ENCODE measurements around the gene CYP26A1.

CYP26A1 gene, protein sequence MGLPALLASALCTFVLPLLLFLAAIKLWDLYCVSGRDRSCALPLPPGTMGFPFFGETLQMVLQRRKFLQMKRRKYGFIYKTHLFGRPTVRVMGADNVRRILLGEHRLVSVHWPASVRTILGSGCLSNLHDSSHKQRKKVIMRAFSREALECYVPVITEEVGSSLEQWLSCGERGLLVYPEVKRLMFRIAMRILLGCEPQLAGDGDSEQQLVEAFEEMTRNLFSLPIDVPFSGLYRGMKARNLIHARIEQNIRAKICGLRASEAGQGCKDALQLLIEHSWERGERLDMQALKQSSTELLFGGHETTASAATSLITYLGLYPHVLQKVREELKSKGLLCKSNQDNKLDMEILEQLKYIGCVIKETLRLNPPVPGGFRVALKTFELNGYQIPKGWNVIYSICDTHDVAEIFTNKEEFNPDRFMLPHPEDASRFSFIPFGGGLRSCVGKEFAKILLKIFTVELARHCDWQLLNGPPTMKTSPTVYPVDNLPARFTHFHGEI

DNA sequence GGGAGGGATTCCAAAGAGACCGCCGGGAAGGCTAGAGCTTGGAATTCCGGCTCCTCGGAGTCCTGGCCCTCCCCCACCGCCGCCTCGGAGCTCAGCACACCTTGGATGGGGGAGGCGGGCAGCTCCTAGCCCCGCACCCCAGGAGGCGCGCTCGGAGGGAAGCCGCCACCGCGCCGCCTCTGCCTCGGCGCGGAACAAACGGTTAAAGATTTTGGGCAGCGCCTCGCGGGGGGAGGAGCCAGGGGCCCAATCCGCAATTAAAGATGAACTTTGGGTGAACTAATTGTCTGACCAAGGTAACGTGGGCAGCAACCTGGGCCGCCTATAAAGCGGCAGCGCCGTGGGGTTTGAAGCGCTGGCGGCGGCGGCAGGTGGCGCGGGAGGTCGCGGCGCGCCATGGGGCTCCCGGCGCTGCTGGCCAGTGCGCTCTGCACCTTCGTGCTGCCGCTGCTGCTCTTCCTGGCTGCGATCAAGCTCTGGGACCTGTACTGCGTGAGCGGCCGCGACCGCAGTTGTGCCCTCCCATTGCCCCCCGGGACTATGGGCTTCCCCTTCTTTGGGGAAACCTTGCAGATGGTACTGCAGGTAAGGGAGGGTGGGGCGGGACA lies at the start of gene CYP26A1:
Gene CYP26A1 (plus strand): TSS at position 355 of the 608 bp plus-strand sequence. CDS start 42 bp downstream, at position 397.
- DNase-seq = no peak

DNA sequence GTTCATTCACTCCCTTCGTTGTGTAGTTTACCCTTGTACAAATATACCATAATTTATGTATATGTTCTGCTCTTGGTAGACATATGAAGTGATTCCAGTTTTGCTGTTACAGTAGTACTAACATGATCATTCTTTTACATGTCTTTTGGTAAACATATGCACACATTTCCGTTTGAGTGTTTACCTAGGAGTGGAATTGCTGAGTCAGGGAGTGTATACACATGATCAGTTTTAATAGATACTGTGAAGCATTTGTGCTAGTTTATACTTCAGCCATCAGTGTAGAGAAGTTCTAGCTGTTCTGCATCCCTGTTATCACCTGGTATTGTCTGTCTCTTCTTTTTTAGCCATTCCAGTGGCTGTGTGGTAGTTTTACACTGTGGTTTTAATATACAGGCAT lies 47.6 kb upstream of the CYP26A1 start:
- DNase-seq = no peak

DNA sequence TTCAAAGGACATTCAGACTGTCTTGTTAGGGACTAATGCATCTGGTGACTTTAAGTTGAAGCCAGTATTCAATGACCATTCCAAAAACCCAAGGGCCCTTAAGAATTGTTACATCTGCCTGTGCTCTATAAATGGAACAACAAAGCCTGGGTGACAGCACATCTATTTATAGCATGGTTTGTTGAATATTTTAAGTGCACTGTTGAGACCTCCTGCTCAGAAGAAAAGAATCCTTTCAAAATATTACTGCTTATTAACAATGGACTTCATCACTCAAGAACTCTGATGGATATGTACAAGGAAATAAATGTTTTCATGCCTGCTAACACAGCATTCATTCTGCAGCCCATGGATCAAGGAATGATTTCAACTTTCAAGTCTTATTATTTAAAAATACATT lies 46.2 kb upstream of the CYP26A1 start:
- no peak for DNase-seq

DNA sequence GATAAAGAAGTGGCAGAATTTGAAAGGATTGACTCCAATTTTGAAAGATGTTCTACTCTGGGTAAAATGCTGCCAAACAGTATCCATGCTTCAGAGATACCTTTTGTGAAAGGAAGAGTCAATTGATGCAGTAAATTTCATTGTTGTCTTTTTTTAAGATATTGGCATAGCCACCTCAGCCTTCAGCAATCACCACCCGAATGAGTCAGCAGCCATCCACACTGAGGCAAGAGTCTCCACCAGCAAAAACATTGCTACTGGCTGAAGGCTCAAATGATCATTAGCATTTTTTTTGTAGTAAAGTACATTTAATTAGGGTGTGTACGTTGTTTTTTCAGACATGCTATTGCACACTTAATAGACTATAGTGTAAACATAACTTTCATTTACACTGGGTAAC lies 44.8 kb upstream of the CYP26A1 start:
- DNase-seq = no peak

DNA sequence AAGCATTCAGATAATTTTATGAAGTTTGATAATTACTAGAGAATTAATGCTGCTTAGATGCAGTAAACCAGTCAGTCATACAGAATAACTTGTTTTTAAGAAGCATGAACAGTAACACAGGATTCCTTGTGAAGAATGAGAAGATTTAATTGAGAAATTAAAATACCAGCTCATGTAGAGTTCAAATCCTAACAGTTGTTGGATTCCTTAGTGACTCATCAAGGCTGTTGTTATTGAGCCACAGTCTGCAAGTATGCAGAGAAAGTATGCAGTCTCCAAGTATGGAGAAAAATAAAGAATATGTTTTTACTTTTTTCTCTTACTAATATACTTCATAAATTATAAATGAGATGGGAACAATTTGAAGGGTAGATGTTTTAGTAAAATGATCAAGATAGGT lies 43.3 kb upstream of the CYP26A1 start:
- no peak for DNase-seq

DNA sequence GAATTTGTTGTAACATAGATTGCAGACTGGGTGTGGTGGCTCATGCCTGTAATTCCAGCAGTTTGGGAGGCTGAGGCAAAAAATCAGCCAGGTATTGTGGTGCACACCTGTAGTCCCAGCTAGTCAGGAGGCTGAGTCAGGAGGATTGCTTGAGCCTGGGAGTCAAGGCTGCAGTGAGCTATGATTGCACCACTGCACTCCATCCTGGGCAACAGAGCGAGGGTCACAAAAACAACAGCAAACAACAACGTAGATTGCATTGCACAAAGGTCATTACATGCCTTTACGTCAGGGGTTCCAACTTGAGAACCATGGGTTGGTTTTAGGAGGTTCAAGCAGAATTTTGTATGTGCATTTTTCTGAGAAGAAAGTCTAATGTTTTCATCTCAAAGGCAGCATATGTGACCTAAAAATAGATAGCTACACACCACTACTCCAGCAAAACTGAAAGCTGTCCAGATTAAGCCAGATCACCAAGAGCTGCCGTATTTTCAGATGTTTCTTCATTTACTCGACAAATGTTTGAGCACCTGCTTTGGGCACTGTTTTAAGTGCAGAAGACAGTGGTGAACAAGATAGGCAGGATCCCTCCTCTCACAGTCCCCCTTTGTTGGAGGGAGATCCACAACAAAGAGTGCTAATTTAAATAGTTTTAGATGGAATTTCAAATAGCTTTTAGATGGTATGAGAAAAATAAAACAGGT lies 41.4 kb upstream of the CYP26A1 start:
- DNase-seq = no peak

DNA sequence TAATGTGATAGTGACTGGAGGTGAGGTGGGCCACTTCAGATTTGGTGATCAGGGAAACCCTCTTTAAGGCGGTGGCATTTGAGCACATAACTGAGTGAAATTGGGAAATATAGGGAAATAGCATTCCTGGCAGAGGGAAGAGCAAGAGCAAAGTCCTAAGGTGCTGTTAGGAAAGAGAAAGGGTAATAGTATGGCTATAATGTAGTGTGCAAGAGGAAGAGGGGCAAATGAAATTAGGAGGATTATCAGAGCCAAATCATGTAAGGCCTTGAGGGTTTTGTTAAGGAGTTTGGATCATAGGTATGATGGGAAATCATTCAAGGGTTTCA lies 40.9 kb upstream of the CYP26A1 start:
- no peak for DNase-seq

DNA sequence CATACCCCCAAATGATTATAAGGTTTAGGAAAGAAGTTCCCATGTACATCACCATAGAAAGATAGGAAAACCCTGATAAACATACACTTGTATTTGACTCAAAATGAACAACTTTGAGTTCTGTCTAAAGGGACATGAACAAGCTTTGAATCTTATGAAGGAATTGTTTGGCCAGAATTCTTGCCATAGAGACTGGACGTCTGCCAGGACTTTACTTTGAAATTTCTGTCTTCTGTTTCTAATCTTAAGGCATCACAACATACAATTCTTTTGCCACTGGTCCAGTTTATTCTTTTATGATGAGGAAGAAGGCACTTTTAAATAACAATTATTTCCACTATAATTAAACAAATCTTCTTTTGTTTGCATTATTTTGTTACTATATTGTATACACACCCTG lies 39.3 kb upstream of the CYP26A1 start:
- no peak for DNase-seq

DNA sequence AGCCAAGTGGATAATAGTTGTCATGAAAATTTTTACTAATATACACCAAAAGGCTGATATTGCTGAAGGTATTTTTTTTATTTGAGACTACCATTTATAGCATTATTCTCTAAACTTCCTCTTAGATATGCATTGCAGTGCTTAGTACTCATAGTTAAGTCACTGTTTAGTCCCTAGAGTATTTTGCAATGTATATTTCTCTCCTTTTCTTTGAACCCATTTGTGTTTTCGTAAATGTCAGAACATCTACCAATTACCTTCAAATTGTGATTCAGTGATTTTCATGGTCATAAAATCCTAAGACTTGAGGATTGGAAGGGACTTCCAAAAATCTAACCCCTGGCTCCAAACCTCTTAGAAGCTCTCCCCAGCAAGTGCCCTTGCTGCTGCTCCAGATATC lies 34.6 kb upstream of the CYP26A1 start:
- DNase-seq = no peak

DNA sequence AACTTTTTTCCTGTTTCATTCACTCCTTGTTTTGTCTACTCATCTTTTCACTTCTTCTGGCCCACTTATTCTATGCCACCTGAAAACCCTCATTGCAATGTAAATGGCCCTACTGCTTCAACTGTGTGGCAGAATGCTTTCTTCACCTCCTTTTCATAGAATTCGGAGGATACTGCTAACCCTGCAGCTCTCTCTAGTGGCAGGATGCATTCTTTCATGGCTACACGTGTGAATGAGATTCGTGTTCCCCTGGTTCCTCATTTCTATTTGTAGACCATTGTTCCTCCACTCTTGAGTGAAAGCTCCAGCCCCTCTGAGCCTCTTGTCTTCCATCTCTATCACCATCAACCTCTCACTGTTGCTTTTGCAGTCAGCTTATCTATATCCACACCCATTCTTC lies 34.0 kb upstream of the CYP26A1 start:
- no peak for DNase-seq

DNA sequence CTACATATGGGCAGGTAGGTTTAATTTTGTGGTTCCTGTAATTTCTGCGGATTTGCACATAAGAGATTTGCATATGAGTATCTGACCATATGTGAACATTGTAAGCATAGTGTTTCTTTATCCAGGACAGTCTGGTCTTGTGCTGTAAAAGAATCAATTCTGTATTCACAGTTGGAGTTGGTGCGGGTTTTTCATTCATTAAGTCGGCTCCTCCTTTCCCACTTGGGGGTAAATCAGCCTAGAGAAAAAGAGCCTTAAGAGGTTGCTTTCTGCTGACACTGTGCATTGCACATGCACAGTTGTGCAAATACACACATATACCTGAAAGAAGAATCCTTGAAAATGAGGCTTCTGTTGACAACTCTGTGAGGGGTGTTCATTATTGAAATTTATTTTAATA lies 19.2 kb upstream of the CYP26A1 start:
- no peak for DNase-seq

DNA sequence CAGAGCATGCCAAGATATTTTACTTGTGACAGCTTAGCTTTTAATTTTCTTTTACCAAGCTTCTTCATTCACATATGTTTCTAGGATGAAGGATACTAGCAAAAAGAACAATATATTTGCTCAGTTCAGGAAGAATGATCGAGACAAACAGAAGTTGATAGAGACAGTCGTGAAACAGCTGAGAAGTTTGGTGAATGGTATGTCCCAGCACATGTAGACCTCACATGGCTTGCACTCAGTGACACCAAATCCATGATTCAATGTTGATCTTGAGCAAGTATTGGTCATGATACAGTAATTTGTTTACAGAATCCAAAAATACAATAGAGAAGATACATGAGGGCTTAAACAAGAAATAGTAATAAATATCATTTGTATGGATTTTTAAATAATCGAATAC lies 15.6 kb upstream of the CYP26A1 start:
- DNase-seq = no peak

DNA sequence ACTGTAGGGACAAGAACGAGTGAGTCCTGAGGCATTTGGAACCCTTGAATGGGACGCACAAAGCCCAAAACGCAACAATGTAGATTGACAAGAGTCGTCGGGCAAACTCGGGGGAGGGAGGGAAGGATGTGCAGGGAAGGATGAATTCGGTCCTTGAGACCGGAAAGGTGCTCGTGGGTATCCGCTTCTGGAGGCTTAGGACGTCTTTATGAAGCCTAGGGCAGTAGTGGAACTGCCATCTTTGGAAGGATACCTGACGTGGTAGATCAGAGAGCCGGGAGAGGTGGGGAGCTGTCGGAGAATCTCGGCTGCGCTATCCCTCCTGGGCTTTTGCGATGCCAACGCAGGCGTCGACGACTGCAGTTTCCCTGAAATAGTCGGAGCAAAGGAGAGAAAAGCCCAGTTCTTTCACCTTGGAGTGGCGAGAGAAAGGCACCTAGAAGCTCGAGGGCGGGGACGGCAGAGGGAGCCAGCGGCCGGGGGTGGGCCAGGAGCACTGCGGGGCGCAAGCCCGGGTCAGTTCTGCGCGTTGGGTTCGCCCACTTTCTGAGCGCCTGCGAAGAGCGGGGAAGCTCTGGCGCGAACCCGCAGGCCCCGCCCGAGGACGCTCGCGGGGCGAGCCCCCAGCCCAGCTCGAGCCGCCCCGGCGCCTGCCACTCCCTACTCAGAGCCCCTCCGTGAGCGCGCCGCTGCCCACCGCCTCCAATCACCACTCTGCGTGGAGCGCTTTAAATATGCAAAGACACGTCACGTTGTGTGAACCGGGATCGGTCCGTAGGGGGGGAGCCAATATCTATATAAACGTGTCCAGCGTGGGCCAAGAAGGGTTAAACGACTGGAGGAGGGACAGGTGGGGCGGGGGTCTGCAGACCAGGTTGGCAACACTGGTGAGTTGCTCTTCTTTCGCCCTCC lies 13.5 kb upstream of the CYP26A1 start, which contains the start of gene CYP26C1:
Gene CYP26C1 (plus strand): TSS at position 824 of the 912 bp plus-strand sequence. CDS start 466 bp downstream, outside the sequence.
- DNase-seq = no peak

DNA sequence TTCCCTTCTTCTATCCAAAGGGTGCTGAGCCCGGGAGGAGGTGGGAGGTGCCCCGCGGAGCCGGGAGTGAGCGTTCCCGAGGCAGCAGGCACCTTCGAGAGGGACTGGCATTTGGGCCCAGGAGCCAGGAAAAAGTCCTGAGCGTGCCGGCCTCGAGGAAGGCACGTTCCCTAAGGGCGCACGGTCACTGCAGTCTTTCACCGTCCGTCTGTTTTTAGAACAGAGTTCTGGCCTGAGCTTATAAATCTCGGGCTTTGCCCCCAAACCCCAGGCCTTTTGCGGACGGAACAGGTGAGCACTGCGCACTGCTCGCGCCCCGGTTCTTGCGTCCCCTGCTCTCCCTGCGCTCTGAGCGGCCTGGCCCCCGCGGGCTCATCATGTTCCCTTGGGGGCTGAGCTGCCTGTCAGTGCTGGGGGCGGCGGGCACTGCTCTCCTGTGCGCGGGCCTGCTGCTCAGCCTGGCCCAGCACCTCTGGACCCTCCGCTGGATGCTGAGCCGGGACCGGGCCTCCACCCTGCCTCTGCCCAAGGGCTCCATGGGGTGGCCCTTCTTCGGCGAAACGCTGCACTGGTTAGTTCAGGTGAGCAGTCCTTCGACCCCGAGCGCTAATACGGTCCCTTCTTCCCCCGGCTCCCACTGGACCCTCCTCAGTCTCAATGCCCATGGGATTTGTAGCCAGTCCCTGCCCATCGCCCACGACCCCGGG lies 12.7 kb upstream of the CYP26A1 start:
- no peak for DNase-seq

DNA sequence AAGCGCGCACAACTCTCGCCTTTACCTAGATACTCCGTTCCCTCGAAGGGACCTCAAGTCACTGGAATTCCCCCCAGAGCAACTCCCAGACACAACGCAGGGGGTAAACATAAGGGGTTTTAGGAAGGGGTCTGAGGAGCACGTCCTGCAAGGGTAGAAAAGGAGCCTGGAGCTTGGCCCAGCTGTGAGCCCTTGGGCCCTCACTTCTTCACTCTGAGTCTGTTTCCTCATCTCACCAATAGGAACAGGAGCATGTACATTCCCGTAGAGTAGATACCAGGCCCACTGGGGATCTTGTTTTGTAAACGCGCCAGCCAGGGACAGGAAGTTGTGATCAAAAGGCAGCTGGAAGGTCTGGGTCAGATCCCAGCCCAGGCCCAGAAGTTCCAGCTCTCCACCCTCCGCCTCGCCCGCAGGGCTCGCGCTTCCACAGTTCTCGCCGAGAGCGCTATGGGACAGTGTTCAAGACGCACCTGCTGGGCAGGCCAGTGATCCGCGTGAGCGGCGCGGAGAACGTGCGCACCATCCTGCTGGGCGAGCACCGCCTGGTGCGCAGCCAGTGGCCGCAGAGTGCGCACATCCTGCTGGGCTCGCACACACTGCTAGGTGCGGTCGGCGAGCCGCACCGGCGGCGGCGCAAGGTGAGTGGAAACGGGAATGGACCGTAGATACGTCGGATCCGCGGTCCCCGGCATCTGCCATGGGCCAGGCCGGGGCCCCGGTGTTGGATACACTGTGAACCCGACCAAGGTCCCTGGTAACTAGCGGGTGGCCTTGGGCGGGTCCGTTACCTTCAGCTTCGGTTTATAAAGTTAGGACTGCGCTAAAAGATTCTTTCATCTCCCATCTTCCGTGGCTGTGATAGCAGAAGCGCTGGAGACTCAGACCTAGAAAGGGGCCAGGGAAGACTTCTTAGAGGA lies 11.8 kb upstream of the CYP26A1 start:
- no peak for DNase-seq

DNA sequence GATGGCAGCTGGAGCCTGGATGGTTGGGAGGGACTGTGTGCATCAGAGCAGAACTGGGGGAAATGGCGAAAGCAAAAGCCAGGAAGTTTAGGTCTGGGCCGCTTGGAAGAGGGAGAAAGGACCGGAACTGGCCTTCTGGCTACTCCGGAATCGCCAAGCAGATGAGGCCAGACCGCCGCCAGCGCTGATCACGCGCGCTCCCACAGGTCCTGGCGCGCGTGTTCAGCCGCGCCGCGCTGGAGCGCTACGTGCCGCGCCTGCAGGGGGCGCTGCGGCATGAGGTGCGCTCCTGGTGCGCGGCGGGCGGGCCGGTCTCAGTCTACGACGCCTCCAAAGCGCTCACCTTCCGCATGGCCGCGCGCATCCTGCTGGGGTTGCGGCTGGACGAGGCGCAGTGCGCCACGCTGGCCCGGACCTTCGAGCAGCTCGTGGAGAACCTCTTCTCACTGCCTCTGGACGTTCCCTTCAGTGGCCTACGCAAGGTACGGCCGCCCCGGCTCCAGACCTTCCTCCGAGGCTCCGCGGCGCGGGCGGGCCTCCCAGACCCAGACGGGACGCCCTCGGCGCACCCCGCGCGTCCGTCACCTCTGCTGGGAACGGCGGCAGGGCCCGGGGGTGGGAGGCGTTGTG lies 11.1 kb upstream of the CYP26A1 start:
- peak; percentile 74 for DNase-seq

DNA sequence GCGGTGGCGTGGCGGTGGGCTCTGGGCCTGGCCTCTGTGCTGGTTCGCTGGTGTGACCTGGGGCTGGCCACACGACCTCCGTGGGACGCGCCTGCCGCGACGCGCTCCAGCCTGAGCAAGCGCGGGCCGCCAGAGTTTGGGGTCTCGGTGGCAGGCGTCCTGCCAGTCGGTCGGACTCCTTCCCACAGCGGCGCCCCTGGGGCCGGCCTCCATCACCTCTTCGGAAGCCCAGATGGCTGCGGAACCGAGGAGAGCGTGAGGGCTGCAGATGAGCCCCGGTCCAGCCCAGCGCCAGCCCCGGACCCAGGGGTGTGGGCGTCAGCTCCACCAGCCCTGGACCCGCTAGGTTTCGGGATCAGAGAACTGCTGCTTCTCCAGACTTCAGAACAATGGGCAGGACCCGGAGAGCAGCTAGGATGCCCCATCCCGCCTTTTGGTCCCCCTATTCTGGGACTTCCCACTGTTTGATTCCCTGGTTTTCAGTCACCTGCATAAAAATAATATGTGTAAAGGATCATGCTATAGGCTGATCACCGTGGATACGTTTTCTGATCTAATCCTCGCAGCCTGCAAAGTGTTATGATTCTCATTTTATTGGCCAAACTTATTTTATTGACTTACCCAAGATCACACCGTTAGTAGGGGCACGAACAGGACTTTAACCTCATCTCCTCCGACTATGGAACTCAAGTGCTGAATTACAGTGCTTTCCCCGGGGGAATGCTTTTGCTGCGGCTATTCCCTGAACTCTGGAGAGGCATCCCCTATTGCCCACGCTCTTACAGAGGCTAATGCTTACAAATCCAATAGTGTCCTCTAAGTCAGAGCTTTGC lies 10.3 kb upstream of the CYP26A1 start:
- no peak for DNase-seq

DNA sequence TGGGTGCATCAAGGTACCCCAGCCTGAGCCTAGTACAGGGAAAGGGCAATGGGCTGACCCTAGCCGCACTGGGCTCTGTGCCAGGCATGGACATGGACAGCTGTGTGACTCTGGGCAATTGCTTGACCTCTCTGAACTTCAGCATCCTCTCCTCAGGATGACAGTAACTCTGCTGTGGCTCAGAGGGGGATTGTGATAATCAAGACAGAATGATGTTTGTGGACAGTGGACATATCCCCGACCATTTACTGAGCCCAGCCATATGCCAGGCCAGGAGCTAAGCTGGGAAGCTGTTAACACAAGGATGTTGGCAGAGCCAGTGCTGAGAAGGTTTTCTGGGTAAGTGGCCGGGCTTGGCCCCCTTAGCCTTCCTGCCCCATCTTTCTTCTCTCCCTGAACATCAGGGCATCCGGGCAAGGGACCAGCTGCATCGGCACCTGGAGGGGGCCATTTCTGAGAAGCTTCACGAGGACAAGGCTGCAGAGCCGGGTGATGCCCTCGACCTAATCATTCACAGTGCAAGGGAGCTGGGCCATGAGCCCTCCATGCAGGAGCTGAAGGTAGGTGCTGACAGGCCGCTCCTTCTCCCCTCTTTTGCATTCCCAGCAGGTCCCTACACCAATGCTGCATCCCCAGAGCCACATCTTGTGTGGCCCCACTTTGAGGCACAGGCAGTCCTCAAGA lies 9.6 kb upstream of the CYP26A1 start:
- DNase-seq = no peak
